HEK293 (cell line): ENCODE results near the gene EXOC1.

Experiments used
- CTCF ChIP-seq: fragments of 450-650 bp; formaldehyde crosslinking; IDR thresholded peaks from 2 replicates; pipeline ENCODE4 v1.5.1; 2016; ENCODE audit warnings: missing biosample characterization, missing genetic modification characterization
- KLF16 ChIP-seq: fragments of 450-650 bp; formaldehyde crosslinking; IDR thresholded peaks from 2 replicates; pipeline ENCODE4 v1.5.1; 2017; ENCODE audit warnings: missing biosample characterization, missing genetic modification characterization
- REST ChIP-seq: fragments of 450-650 bp; formaldehyde crosslinking; IDR thresholded peaks from 2 replicates; pipeline ENCODE4 v1.5.1; 2016; ENCODE audit warnings: missing biosample characterization, missing genetic modification characterization
- SALL2 ChIP-seq: fragments of 450-650 bp; formaldehyde crosslinking; IDR thresholded peaks from 2 replicates; pipeline ENCODE4 v1.5.0; 2017; ENCODE audit warnings: missing biosample characterization, mild to moderate bottlenecking, missing genetic modification characterization, borderline replicate concordance
- ZNF175 ChIP-seq: fragments of 450-650 bp; formaldehyde crosslinking; IDR thresholded peaks from 2 replicates; pipeline ENCODE4 v1.5.1; 2016; ENCODE audit warnings: missing biosample characterization, missing genetic modification characterization
- ZNF549 ChIP-seq: fragments of 450-650 bp; IDR thresholded peaks from 2 replicates; pipeline ENCODE4 v1.5.1; 2018; ENCODE audit warnings: missing biosample characterization, missing genetic modification characterization, mild to moderate bottlenecking, inconsistent platforms, moderate library complexity

GRCh38 chr4:55925241-55925640 lies 71.8 kb downstream of the EXOC1 start:
- TF ChIP-seq CTCF (tag by site-specific recombination) (no peak), ZNF175 (tag by site-specific recombination) (no peak), ZNF549 (tag by site-specific recombination) (no peak), KLF16 (no peak), REST (tag by site-specific recombination) (no peak), SALL2 (tag by site-specific recombination) (no peak)
